ENCODE data around the gene PDS5A.

DNA sequence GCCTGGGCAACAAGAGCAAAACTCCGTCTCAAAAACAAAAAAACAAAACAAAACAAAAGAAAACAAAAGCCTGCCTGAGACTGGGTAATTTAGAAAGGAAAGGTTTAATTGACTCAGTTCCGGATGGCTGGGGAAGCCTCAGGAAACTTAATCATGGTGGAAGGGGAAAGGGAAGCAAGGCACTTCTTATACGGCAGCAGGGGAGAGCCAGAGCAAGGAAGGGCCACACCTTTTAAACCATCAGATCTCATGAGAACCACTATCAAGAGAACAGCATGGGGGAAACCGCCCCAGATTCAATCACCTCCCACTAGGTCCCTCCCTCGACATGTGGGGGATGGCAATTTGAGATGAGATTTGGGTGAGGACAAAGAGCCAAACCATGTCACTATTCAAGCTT is 157.5 kb downstream of the PDS5A start:
- TF ChIP-seq, protein P1, sequence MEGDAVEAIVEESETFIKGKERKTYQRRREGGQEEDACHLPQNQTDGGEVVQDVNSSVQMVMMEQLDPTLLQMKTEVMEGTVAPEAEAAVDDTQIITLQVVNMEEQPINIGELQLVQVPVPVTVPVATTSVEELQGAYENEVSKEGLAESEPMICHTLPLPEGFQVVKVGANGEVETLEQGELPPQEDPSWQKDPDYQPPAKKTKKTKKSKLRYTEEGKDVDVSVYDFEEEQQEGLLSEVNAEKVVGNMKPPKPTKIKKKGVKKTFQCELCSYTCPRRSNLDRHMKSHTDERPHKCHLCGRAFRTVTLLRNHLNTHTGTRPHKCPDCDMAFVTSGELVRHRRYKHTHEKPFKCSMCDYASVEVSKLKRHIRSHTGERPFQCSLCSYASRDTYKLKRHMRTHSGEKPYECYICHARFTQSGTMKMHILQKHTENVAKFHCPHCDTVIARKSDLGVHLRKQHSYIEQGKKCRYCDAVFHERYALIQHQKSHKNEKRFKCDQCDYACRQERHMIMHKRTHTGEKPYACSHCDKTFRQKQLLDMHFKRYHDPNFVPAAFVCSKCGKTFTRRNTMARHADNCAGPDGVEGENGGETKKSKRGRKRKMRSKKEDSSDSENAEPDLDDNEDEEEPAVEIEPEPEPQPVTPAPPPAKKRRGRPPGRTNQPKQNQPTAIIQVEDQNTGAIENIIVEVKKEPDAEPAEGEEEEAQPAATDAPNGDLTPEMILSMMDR (IDR thresholded peaks at IDR 0.05), result no peak
- no peak for TF ChIP-seq POLR2A (IDR thresholded peaks at IDR 0.05)

Measured in heart left ventricle (tissue), 13 donors.